Cerebellar nuclear complex (tissue), 1 donor: ENCODE data around the gene RNF126.
"Not testable (repeated sequence)": the region's sequence is repeated elsewhere in the genome, so short reads cannot be mapped to it uniquely, and the experiment has no call there.

Experiments used
- DNase-seq, 2 experiments: peaks; one replicate each; lab custom pipeline; 2025; lab: John Stamatoyannopoulos, UW

RNF126 gene

GRCh38 chr19:611481-611868 is 51.5 kb downstream of the RNF126 start:
- no peak for DNase-seq

GRCh38 chr19:610801-611480 is 52.1 kb downstream of the RNF126 start:
- no peak for DNase-seq

GRCh38 chr19:610071-610800 is 52.8 kb downstream of the RNF126 start:
- DNase-seq, result no peak

- DNase-seq, result no peak
Measured at GRCh38 chr19:609004-609346, 54.0 kb downstream of the RNF126 start.

GRCh38 chr19:608155-609003 is 54.6 kb downstream of the RNF126 start:
- DNase-seq, result no peak

GRCh38 chr19:607301-608154 is 55.5 kb downstream of the RNF126 start:
- no peak for DNase-seq

- DNase-seq, result not testable (repeated sequence)
Measured at GRCh38 chr19:605061-605971, 57.7 kb downstream of the RNF126 start.

- no peak for DNase-seq
Measured at GRCh38 chr19:604355-604754, 58.7 kb downstream of the RNF126 start.

GRCh38 chr19:603779-604178 is 59.2 kb downstream of the RNF126 start:
- DNase-seq, result not testable (repeated sequence)

GRCh38 chr19:603302-603639 is 59.7 kb downstream of the RNF126 start:
- DNase-seq, result not testable (repeated sequence)

GRCh38 chr19:602391-603301 is 60.4 kb downstream of the RNF126 start:
- no peak for DNase-seq

GRCh38 chr19:601790-602189 is 61.2 kb downstream of the RNF126 start:
- DNase-seq, result no peak

- no peak for DNase-seq
Measured at GRCh38 chr19:601310-601709, 61.7 kb downstream of the RNF126 start.
